WTC11 (cell line): ENCODE data around the gene ACTL7A.

Experiments
- CREB1 ChIP-seq: sonication (generic); formaldehyde crosslinking; IDR thresholded peaks from 2 replicates; pipeline ENCODE4 v1.8.0; 2023; ENCODE audit warnings: mild to moderate bottlenecking, missing genetic modification reagents
- CTCF ChIP-seq: fragments of 200-600 bp; IDR thresholded peaks from 2 replicates; pipeline ENCODE4 v1.8.0; 2022; ENCODE audit warnings: antibody characterized with exemption
- IRF1 ChIP-seq: sonication (generic); formaldehyde crosslinking; IDR thresholded peaks from 2 replicates; pipeline ENCODE4 v1.8.0; 2023; ENCODE audit warnings: missing genetic modification reagents
- MAX ChIP-seq: sonication (generic); formaldehyde crosslinking; IDR thresholded peaks from 2 replicates; pipeline ENCODE4 v1.8.0; 2022; ENCODE audit warnings: mild to moderate bottlenecking, missing genetic modification reagents
- NFATC4 ChIP-seq: fragments of 250-450 bp; sonication (Bioruptor Pico); IDR thresholded peaks from 2 replicates; pipeline ENCODE4 v1.9.0; 2021; ENCODE audit warnings: mild to moderate bottlenecking
- NR2C2 ChIP-seq: sonication (generic); formaldehyde crosslinking; IDR thresholded peaks from 2 replicates; pipeline ENCODE4 v1.8.0; 2022; ENCODE audit warnings: mild to moderate bottlenecking, missing genetic modification reagents
- SOX15 ChIP-seq: fragments of 250-450 bp; sonication (Bioruptor Pico); IDR thresholded peaks from 2 replicates; pipeline ENCODE4 v1.9.0; 2021; ENCODE audit warnings: mild to moderate bottlenecking
- TEAD4 ChIP-seq: sonication (generic); formaldehyde crosslinking; IDR thresholded peaks from 2 replicates; pipeline ENCODE4 v1.8.0; 2022; ENCODE audit warnings: mild to moderate bottlenecking, missing genetic modification reagents
- USF2 ChIP-seq: sonication (generic); formaldehyde crosslinking; IDR thresholded peaks from 2 replicates; pipeline ENCODE4 v1.8.1; 2023; ENCODE audit warnings: mild to moderate bottlenecking, missing genetic modification reagents, moderate library complexity
- ZNF263 ChIP-seq: sonication (generic); formaldehyde crosslinking; IDR thresholded peaks from 2 replicates; pipeline ENCODE4 v1.8.1; 2022; ENCODE audit warnings: low read depth, mild to moderate bottlenecking, moderate library complexity, missing genetic modification reagents
- ZNF423 ChIP-seq: fragments of 250-450 bp; sonication (Bioruptor Pico); IDR thresholded peaks from 2 replicates; pipeline ENCODE4 v2.1.2; 2022; ENCODE audit warnings: mild to moderate bottlenecking, moderate library complexity
- TF ChIP-seq, protein P1 (sequence below): sonication (generic); formaldehyde crosslinking; IDR thresholded peaks from 2 replicates; pipeline ENCODE4 v1.8.1; 2022; ENCODE audit warnings: mild to moderate bottlenecking, missing genetic modification reagents, moderate library complexity, borderline replicate concordance

DNA sequence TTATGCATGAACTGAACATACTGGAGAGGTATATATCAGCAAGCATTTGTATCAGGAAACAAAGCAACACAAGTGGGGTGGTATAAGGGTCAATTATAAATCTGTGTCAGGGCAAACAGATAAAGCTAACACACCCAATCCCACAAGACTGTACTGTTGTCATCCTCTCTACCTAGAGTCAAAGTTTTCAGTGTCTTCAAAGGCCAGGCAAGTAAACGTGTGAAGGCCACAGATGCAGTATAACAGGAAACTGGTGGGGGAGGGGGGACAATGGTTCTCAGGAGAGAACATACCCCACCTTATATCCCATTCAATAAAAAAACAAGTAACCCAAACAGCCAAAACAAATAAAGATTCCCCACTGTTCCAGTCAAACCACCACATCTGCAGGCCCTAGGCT, 49.8 kb downstream of the ACTL7A start:
- TF ChIP-seq CTCF = no peak
- no peak for TF ChIP-seq ZNF263 (CRISPR knock-in tag)
- no peak for TF ChIP-seq MAX
- TF ChIP-seq, protein P1, sequence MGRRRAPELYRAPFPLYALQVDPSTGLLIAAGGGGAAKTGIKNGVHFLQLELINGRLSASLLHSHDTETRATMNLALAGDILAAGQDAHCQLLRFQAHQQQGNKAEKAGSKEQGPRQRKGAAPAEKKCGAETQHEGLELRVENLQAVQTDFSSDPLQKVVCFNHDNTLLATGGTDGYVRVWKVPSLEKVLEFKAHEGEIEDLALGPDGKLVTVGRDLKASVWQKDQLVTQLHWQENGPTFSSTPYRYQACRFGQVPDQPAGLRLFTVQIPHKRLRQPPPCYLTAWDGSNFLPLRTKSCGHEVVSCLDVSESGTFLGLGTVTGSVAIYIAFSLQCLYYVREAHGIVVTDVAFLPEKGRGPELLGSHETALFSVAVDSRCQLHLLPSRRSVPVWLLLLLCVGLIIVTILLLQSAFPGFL (CRISPR knock-in tag) = no peak
- no peak for TF ChIP-seq NFATC4 (CRISPR knock-in tag)
- TF ChIP-seq NR2C2 = no peak
- TF ChIP-seq IRF1 (CRISPR knock-in tag) = no peak
- TF ChIP-seq USF2 (CRISPR knock-in tag) = no peak
- TF ChIP-seq TEAD4 (CRISPR knock-in tag) = no peak
- no peak for TF ChIP-seq CREB1 (CRISPR knock-in tag)
- no peak for TF ChIP-seq SOX15
- TF ChIP-seq ZNF423 (CRISPR knock-in tag) = no peak
